ENCODE data around the gene KNCN.

The KNCN gene

DNA sequence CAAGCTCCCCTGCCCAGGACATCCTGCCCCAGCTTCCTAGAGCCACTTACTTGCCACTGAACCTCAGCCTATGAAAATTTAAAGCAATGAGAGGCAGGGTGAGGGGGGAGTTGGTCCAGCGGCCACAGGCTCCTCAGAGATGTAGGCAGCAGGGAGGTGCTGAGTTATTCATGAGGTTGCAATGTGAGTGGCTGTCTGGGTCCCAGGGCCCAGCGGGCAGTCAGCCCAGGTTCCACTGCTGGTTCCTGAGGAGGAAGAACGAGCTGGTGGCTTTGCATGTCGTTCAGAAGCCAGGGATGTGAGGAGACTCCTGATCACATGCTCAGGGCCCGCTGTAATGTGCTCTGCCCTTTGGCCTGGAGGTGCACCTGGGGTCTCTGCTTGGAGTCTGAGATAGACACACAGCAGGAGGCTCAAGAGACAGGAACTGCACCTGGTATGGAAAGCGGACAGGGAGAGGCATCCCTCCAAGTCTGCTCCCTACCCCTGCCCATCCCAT lies at the start of gene KNCN:
Gene KNCN (minus strand): TSS at position 51 of the 499 bp plus-strand sequence. CDS start 432 bp downstream, outside the sequence.
- no peak for DNase-seq (ENCODE audit: low read depth)

DNA sequence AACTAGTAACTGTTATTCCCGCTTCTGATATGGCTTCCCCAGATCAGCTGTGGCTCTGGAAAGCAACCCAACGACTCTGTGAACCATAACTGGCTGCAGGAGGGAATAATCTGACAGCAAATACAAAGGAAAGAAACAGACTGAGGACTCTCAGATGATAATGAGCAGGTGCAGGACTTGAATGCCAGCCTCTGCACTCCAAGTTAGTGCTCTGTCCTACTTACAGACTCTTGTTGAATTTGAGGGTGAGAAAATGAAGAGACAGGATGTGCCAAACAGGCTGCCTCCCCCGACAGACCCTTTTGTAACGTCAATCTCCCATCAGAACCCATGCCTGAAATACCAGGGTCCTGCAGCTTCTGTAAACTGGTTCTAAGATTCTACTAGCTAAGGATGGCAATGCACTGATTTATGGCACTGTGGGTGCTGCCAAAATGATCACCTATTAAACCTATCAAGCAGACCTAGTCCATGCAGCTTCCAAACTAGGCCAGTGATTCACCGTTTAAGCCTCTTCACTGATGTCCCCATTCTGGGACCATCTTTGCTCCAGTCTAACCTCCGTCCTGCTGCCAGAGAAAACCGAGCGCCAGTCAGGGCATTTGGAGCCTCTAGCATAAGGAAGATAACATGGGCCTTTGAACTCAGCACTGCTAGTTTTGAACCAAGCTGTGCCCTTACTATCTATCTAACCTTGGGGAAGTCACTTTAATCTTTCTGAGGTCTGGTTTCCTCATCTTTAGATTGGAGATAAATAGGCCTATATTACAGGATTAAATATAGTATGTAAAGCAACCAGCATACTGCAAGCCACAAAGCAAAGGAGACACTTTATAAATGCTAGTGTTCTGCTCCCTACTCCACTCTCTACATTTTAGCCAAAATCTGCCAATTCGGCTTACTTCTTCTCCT lies 47.9 kb upstream of the KNCN start:
- DNase-seq (ENCODE audit: low read depth) = no peak

DNA sequence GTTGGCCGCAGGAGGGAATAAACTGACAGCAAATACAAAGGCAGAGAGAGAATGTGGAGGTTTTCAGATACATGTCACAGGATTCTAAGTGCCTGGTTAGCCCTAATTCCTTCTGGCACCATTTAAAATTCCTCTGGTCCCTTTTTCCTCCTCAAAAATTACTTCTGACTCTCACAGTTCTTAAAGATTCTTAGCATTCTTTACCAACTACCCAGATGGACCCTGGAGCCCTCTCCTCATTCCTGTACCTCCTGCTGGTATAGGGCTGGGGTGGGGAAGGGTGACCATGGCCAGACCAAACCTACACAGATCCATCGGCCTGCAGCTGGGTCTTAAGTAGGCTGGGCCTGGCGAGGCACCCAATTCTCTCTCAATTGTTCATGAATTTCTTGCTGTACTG lies 45.4 kb upstream of the KNCN start:
- no peak for DNase-seq (ENCODE audit: low read depth)

DNA sequence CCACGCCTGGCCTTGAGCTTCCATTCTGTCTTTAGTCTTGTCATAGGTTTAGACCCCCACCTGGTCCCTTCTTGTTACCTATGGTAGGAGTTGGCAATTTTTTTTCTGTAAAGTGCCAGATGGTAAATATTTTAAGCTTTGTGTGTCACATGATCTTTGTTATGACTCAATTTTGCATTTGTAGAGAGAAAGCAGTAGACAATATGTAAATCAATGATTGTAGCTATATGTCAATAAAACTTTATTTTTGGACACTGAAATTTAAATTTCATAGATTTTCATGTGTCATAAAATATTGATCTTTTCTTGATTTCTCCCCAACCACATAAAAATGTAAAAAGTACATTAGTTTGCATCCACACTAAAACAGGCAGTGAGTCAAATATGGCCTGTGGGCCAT lies 44.6 kb upstream of the KNCN start:
- no peak for DNase-seq (ENCODE audit: low read depth)

DNA sequence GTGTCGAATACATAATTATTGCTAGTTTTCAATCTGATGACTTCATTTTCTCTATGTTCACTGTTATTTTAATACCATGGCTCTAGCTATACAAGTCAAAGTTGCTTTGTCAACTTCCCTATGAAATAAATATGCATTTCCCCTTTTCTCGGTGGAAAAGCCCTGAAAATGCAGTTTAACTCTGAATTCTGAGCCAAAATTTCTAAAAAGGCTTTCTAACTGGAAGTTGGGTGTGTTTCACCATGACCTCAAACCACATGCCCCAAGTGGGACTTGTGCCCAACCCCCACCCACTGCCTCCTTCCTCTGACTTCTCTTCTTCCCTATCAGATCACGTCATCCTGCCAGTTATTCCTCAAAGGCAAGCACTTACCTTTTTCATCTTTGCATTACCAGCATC lies 43.7 kb upstream of the KNCN start:
- no peak for DNase-seq (ENCODE audit: low read depth)

DNA sequence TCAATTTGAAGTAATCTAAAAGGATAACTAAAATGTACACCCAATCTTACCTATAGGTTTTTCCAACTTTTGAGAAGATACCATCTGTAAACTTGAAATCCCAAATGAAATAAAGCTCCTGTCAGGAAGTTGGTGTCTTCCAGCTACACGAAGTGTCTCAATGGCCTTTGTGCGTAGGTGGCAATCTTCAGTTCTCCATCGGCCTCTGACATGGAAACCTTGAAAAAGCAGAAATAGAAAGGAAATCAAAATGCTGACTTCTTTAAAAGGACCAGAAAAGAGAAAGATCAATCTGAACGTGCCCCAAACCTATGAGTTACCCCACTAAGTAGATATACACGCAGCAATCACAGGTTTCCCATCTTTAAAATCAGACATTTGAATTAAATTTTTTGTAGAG lies 42.6 kb upstream of the KNCN start:
- DNase-seq (ENCODE audit: low read depth) = no peak

DNA sequence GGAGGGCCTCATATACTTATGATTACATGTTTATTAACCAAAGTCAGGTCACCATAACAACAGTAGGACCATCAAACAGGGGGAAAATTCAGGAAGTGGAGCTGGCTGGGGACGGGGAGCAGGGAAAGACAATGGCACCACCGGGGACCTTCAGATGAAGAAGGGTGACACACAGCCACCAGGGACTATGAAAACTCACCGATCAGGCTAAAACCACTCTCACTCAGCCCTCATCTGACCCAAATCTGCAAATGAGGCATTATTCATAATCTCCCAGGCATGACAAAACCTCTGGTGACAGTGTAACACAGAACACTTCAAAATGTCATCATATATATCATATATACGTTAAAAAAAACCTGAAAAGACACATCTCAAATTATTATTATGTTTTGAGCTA lies 41.4 kb upstream of the KNCN start:
- DNase-seq (ENCODE audit: low read depth) = no peak

DNA sequence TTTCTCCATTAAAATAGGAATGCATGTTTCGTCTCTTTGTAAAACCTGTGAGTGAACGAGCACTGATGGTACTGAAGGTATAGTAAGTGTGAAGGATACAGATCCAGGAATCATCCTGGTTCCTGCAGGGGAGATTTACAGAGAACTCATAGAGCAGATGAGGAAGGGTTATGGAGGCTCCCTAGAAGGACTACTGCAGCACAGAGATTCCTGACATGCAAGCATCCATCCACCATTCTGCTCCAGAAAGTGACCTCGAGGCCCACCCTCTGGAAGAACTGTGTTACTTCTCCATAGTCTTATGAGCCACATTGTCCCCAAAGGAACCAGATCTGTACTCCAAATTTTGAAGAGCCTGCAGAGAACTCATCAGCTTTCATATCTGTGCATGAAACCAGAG lies 38.1 kb upstream of the KNCN start:
- no peak for DNase-seq (ENCODE audit: low read depth)

DNA sequence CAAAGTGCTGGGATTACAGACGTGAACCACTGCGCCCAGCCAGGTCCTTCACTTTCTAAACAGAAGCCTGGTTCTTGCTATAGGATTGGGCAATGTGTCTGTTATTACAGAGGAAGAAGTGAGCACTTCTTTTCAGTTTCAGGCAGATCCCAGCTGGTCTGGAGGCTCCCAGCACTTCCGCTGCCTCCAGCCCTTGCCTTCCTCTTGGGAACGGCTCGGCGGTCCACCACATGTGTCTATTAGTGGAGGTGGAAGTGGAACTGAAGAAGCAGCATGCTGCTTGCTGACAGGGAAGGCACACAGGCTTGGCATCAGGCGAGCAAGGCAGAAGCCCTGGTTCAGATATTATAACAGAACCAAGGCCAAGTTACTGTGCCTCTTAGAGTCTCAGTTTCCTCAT lies 35.6 kb upstream of the KNCN start:
- no peak for DNase-seq (ENCODE audit: low read depth)

DNA sequence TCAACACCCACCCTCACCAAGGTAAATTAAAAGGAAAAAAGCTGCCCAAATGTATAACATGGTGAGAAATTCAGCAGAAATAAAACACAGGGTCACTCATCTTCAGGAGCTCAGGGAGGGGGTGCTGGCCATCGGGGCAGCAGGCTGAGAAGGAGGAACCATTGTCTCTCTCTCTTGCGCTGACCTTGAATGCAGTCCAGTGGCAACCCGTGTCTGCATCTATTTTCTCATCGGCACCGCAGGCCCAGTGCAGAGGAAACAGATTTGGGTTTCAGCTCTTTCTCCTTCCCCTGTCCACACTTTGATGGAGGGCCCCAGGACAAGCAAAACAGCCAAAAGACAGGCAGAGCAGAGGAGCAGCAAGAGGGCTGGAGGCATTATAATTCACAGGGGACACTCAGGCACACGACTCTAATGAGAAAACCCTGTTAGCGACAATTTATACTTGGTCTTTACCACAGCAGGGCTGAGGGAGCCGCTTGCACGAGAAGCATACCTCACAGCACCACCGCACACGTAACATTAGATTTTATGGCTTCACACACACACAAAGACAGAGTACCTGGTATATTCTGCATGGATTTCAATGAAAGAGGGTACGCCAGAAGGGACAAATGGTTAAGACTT lies 34.0 kb upstream of the KNCN start:
- DNase-seq (ENCODE audit: low read depth) = no peak

DNA sequence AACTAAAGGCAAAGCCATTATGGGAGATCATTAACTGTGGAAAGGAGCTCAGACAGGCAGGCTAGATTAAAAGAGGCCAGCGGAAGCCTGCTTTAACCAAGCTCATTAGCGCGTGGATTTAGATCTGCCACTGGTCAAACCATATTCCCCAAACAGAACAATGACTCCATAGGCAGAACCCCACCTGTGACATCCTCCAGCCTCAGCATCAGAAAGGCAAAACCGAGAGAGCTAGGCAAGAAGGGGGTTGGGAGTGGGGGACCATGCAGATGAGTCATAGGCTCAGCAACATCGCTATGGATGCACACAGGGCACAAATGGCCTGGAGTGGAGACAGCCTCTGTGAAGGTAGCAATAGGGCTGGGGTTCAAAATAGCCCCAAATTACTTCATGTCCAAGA lies 32.0 kb upstream of the KNCN start:
- DNase-seq (ENCODE audit: low read depth) = no peak

DNA sequence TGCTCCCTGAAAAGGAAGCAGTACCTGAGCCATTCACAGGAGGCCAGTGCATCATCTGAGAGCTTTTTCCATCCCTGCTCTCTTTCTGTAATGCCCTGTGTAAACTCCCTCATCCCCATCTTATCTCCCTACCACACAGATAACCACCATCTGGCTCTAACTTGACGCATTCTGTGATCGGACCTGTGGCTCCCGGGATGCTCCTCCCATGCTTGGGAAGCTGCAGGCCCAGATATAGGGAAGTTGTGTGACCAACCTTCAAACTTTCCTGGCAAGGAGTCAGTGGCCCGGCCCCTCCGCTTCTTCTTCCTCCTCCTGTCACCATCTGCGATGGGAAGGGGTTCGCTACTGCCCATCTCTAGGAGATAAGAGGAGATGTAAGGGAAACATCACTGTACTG lies 31.5 kb upstream of the KNCN start:
- no peak for DNase-seq (ENCODE audit: low read depth)

DNA sequence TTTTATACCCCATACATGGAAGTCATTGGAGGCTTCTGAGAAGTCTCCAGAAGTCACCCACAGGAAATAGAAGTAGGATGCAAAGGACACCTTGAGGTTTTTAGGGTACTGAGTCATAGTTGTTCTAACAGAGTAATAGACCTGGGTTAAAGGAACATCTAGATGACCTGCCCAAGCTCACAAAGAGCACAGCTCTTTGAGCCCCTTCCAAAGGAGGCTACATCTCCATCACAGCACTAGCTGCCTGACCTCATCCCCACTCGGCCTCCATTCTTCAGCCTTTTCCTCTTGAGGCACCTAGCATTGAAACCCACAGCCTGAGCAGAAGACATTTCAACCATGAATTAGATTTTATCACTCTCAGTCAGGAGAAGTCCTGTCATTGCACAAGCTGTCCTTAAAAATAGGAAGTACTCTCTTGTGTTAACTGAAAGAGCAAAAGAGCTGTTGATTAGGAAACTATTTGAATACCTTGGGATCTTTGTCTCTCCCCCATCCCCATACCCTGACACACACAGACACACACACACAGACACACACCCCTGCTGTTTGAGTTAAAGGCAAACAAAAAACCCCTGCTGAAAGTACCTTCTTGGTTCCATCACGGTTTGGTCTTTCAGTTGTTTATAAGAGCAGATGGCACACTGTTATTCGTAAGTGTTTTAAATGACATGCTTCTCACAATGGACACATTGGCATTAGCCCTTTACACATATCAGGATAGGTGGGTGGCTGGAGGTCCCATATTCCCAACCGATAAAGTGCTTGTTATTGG lies 30.4 kb upstream of the KNCN start:
- no peak for DNase-seq (ENCODE audit: low read depth)

DNA sequence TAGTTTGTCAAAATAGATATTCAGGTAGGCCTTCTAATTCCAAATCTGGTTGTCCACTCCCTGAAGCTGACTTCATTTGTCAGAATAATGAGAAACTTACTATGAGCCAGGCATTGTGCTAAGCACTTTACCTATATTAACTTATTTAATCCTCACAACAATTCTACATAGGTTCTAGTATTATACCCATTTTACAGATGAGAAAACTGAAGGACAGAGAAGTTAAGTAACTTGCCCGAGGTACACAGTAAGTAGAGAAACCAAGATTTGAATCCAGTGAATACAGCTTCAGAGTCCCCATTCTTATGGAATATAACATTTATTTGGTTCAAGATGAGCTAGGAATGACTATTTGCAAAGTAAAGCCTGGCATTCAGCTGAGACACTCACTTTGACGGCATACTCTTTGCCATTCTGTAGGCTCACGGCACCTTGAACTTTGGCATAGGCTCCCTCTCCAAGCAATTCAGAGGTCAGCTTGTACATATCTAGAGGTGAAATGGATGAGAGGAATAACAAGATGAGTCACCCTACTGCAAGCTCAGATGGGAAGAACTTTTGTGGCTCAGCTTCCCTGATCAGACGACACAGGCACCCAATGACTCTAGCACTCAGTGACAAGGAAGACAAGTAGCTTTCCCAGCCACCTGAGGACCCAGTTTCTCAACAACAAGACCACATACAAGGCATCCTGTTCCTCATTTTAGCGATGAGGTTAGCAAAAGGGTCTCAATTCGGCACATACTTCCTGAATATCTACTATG lies 28.9 kb upstream of the KNCN start:
- no peak for DNase-seq (ENCODE audit: low read depth)

DNA sequence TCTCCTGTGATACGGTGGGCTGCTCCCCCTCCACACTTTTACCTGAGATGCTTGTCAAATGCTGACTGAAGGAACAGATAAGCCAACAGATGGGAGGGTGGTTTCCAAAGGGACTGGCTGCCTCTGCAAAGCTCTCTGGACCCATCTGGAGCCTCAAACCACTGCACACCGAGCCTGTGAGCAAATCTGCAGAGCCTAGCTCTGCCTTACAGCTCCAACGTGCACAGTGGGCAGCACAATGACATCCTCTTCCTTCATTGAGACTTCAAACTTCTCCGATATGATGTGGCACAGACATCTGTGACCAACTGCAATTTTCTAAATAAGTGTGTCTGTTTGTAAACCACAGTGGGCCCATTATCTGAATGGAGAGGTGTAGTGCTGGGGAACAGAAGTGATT lies 26.2 kb upstream of the KNCN start:
- DNase-seq (ENCODE audit: low read depth) = no peak

DNA sequence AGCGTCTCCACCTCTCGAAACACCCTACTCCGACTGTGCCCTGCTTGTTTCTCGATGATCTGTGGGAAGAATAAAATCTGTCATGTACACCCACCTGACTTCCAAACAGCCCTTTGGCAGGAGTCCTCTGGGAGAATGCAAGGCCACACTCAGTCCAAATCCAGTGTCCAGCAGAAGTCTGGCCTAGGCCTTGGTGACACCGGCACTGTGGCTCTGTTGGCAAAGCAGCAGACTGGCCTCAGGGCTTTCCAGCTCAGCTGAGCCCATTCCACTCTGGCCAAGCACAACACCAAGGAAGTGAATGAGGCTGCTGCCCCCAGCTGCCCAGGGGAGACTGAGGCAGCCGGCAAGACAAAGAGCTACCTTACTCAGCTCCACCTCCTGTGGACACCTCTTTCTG lies 25.1 kb upstream of the KNCN start:
- DNase-seq (ENCODE audit: low read depth) = no peak

DNA sequence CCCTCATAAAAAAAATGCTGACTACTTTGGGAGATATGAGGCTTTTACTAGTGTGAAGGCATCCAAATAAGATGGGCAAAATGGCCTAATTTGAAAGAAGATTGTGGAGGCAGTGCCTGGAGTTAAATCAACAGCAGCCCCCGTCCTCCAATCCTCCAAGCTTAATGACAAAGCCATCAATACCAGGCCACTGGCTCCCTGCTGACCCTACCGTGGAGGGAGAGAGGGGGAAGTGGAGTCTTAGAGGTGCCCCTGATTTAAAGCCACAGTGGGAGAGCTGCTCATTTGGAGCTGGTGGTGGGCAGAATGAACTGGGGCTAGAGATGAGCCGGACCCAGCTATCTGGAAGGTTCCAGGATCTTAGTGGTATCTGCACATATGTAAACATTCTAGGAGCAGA lies 24.3 kb upstream of the KNCN start:
- no peak for DNase-seq (ENCODE audit: low read depth)

DNA sequence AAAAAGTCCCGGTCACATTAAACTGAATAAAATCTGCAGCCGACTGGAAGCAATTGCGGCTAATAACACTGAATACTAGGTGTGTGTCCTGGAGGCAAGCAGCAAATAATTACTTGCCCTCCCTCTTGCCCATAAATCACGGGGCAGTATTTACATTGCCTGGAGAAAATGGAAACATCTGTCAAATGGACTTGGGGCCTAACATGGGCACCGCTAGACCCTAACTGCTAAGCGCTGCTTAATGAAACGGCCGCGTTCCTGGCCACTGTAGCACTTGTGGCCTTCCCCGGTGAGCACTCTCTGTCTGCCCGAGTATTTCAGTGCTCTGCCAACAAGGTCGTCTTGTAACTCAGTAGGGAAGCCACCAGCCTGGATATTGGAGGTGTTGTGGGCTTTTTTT lies 23.9 kb upstream of the KNCN start:
- no peak for DNase-seq (ENCODE audit: low read depth)

DNA sequence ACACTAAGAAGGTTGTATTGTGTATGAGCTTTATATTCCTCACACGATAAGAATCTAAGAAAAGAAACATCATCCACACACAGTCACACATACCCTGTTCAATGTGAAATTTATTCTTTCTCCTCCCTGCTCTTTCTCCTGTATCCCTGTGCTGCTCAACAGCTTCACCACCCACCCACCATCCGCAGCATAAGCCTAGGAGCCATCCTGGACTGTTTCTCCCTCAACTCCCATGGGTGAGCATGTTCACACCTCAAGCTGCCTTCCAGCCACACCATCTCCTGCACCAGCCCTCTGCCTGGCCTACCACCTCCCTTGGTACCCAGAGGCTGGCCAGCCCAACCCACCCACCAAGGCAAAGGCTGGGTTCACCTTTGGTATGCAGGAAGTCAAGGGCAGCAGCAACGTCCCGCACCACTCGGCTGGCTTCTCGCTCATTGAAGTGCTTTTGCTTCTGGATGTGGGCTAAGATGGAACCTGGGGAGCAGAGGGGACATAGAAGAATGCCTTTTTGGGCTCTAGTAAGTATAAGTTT lies 20.3 kb upstream of the KNCN start:
- no peak for DNase-seq (ENCODE audit: low read depth)

DNA sequence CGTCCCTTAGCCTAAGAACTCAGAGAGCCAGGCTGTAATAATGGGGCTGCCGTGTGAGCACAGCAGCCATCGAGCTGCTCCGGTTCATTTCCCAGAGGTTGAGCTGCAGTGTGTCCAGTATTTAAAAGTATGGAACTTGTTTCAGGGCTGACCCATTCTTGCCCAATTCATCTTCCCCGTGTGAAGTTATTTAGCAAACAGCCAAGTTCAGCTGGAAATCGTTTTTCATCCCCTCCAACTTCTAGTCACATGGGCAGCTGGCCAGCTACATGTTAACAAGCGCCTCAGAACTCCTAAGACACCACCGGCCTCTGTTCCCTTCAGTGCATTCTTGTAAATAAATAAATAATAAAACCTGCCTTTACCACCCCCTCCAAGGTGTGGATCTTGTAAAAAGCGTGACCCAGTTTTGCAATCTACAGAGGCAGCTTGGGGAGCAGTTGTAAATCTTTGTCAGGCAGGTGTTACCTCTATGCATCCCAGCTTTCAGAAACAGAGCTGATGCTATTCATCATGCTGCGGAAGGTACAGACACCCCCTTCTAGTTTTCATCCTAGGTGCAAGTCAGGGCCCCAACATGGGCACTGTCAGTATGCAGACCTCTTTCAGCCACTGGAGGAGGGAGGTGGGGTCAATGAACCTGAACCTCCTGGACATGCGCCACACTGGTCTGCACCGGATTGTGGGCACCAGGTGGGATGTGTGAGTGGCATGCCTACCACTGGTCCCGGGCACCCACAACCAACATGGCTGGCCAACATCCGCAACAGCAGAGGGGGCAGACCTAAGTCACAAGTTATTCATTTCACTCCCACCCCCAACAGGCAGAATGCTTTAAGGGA lies 18.7 kb upstream of the KNCN start:
- DNase-seq (ENCODE audit: low read depth) = no peak

DNA sequence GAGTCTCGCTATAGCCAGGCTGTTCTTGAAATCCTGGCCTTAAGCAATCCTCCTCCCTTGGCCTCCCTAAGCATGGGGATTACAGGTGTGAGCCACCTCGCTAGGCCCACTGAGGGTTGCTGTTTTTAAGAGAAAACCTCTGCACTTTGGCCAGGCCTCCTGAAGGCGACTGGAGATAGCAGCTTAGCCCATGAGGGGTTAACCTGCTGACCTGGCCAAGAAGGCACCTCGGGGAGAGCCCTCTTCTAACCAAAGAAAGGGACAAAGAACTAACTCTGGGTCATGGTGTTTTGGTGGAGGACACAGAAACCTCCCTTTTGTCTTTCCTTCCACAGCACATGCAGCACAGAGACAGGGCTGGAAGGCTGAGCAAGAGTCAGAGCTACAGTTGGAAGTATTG lies 17.7 kb upstream of the KNCN start:
- DNase-seq (ENCODE audit: low read depth) = no peak

Measured in HS-27A (cell line).